ENCODE measurements around the gene DERL3. TPM values are rescaled to one million over a fixed set of nuclear protein-coding genes. Genes with fewer than 3 reads are reported as not detected.

Gene DERL3
- total RNA-seq, 2 donors from 2014 or later, result 2.6 to 5.2 TPM

DNA sequence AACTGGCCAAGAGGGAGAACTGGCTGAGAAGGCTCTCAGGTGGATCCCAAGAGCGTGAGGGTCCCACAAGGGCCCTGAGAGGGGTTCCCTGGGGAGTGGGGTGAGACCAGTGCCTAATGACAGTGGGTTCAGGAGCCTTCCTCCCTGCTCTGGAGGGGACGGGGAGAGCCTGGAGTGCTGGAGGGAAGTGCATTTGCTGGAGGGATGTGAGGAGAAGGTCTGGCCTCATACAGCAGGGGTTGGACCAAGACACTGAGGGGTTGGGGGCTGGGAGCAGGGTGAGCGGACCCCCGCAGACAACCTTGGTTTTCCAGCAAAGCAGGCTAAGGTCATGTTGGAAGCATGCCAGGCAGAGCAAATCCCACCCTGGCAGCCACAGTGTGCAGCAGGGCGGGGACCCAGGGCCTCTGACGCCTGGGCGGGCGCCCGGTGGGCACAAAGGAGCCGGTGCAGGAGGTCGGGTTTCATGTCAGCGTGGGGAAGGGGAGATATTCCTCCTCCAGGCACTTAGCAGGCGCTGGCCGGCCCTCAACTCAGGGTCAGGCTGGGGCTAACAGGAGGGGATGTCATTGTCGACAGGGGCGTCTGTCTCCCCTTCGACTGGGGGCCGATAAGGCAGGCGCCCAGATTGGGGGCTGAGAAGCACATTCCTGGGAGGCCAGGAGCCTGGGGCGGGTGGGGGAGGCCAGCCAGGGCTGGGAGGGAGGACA lies 3.1 kb upstream of the DERL3 start:
- ATAC-seq (replicated peaks in 1 of 2) (no peak), DNase-seq (no peak)
- no peaks in the 10 kb centered on the region for H3K9me3 Mint-ChIP-seq
- peaks cover 24% of the 10 kb centered on the region for H3K4me1 Mint-ChIP-seq (ENCODE audit: low read depth)
- H3K27ac Mint-ChIP-seq, result no peak overlapping the region
- peaks cover 0 to 3% of the 10 kb centered on the region in 2 donors for H3K36me3 Mint-ChIP-seq (ENCODE audit: insufficient read depth in 2 of 2)
- H3K27me3 Mint-ChIP-seq (ENCODE audit: low read depth), result peaks cover 20% of the 10 kb centered on the region
- no peak overlapping the region for H3K4me3 Mint-ChIP-seq

DNA sequence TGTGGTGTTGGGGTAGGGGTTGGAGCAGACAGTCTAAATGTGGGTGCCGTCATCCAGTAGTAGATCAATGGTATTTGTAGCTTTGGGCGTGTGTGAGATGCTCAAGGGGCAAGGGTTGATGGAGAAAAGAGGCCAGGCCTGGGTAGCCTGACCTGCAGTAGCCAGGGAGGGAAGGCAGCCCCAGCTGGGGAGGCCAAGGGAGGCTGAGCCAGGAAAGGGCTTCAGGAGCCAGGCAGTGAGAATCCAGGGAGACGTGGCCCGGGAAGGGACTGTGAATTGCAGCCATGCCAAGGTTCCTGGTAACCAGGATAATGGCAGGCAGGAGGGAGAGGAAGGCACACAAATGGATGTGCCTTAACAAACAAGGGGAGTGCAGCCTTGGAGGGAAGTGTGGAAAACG lies 2.5 kb upstream of the DERL3 start:
- Mint-ChIP-seq H3K27ac (no peak overlapping the region), H3K4me3 (no peak overlapping the region), H3K4me1 (ENCODE audit: low read depth) (peaks cover 24% of the 10 kb centered on the region), H3K9me3 (no peaks in the 10 kb centered on the region), H3K27me3 (ENCODE audit: low read depth) (peaks cover 20% of the 10 kb centered on the region), H3K36me3 (ENCODE audit: insufficient read depth in 2 of 2) (peaks cover 0 to 3% of the 10 kb centered on the region in 2 donors)
- DNase-seq, result no peak
- ATAC-seq (replicated peaks in 1 of 2), result no peak

DNA sequence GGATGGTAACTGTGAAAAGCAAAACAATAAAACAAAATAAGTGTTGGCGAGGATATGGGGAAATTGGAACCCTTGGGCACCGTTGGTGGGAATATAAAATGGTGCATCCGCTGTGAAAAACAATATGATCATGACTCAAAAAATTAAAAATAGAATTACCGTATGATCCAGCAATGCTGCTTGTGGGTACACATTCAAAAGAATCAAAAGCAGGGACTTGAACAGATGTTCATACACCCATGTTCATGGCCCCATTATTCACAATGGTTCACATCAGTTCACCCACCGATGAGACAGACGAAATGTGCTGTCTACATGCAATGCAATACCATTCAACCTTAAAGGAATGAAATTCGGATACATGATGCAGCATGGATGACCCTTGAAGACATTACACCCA lies 1.2 kb upstream of the DERL3 start:
- no peaks in the 10 kb centered on the region for H3K9me3 Mint-ChIP-seq
- H3K27ac Mint-ChIP-seq, result no peak overlapping the region
- DNase-seq (no peak), ATAC-seq (replicated peaks in 1 of 2) (no peak)
- peaks cover 0 to 3% of the 10 kb centered on the region in 2 donors for H3K36me3 Mint-ChIP-seq (ENCODE audit: insufficient read depth in 2 of 2)
- H3K4me3 Mint-ChIP-seq, result peak overlapping the region; percentile 20 to 47
- H3K27me3 Mint-ChIP-seq (ENCODE audit: low read depth), result peaks cover 20% of the 10 kb centered on the region
- H3K4me1 Mint-ChIP-seq (ENCODE audit: low read depth), result peaks cover 24% of the 10 kb centered on the region

DNA sequence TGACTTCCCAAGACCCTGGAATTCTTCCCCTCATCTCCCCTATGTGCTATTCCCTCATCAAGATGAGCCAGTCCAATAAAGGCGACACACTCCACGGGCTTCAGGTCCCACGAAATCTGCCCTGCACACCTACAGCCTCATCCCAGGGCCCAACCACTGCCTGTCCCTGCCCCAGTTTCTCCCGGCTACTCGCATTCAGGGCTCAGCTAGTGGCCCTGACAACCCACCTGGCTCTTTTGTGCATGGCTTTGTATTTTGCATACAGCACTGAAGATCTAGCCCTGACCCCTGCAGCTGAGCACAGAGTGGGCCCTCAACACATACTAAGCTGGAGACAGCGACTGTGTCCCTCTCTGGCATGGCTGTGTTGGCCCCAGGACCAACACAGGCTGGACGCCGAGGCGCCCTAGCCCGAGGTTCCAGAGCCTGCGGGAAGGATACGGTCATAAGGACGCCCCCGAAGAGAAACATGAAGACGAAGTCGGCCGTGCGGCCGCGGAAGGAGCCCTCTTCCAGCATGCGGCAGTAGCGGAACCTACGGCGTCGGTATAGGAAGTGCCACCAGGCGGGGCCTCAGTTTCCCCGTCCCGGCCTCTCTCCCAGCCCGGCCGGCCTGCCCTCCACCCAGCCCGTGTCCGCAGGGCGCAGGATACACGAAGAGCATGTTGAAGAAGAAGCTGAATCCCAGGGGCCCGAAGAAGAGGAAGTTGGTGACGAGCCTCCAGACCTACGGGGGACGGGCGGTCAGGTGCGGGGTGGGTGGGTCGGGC lies 710 bp downstream of the DERL3 start:
- H3K27ac Mint-ChIP-seq, result peak overlapping the region; percentile 94
- H3K36me3 Mint-ChIP-seq (ENCODE audit: insufficient read depth in 2 of 2), result peaks cover 0 to 3% of the 10 kb centered on the region in 2 donors
- peak overlapping the region; percentile 98 for H3K4me3 Mint-ChIP-seq
- peak in 1 of 2 donors; percentile 19 for DNase-seq
- peaks cover 24% of the 10 kb centered on the region for H3K4me1 Mint-ChIP-seq (ENCODE audit: low read depth)
- peaks cover 20% of the 10 kb centered on the region for H3K27me3 Mint-ChIP-seq (ENCODE audit: low read depth)
- ATAC-seq (replicated peaks in 1 of 2), result no peak
- H3K9me3 Mint-ChIP-seq, result no peaks in the 10 kb centered on the region

DNA sequence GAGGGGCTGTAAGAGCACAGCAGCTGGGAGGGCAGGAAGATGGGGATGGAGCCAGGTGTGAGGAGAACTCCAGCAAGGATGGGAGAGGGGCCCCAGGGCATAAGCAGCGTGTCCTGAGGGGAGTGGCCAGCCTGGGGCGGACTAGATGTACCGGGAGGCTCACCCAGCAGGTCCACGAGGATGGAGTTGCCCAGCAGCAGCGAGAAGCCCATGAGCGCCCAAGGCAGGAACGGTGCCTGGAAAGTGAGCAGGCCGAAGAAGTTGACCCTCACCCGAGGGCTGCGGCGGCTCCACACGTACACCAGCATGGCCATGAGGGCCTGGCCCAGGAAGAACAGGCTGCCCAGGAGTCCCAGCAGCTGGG lies 1.3 kb downstream of the DERL3 start:
- ATAC-seq (replicated peaks in 1 of 2), result no peak
- Mint-ChIP-seq H3K4me3 (peak overlapping the region; percentile 17 to 98), H3K27me3 (ENCODE audit: low read depth) (peaks cover 20% of the 10 kb centered on the region)

DNA sequence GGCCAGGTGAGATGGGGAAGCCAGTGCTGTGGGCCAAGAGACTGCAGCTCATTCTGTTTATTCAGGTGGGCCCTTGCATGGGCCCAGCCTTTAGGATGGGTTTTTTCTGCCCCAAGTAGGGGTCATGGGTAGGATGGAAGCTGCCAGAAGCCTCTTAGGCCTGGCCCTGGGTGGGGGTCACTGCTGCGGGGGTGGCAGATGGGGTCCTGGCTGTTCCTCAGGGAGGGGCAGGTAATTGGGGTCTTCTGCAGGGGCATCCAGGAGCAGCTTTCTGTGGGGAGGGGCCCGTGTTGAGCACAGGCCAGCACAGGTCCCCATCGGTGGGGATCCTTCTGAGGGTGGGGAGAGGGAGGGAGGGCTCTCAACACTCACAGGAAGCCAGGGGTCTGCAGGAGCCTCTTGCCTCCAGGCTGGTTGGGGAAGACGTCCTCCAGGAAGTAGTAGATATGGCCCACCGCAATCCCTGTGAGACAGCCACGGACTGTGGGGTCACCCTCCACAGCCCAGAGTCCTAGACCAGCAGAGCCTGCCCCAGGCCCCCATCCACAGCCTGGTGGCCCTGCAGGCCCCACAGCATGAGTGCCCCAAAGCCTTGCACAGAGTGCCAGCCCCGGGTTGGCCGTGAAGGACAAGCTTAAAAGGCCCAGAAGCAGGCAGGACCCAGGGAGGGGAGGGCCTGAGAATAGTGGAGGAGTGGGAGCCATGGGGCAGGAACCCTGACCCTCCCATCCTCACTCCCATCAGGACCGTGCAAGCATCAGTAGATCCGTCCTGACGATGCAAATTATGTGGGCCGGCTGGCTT lies 1.9 kb downstream of the DERL3 start:
- no peak for ATAC-seq (replicated peaks in 1 of 2)
- DNase-seq, result no peak
- Mint-ChIP-seq H3K4me1 (ENCODE audit: low read depth) (peaks cover 24% of the 10 kb centered on the region), H3K4me3 (peak overlapping the region; percentile 17 to 98), H3K27ac (no peak overlapping the region), H3K27me3 (ENCODE audit: low read depth) (peaks cover 20% of the 10 kb centered on the region), H3K9me3 (no peaks in the 10 kb centered on the region), H3K36me3 (ENCODE audit: insufficient read depth in 2 of 2) (peaks cover 0 to 3% of the 10 kb centered on the region in 2 donors)

More for the DNA sequence above, 1.3 kb downstream of the DERL3 start:
- Mint-ChIP-seq H3K27ac (no peak overlapping the region), H3K9me3 (no peaks in the 10 kb centered on the region), H3K36me3 (ENCODE audit: insufficient read depth in 2 of 2) (peaks cover 0 to 3% of the 10 kb centered on the region in 2 donors), H3K4me1 (ENCODE audit: low read depth) (peaks cover 24% of the 10 kb centered on the region)
- no peak for DNase-seq

DNA sequence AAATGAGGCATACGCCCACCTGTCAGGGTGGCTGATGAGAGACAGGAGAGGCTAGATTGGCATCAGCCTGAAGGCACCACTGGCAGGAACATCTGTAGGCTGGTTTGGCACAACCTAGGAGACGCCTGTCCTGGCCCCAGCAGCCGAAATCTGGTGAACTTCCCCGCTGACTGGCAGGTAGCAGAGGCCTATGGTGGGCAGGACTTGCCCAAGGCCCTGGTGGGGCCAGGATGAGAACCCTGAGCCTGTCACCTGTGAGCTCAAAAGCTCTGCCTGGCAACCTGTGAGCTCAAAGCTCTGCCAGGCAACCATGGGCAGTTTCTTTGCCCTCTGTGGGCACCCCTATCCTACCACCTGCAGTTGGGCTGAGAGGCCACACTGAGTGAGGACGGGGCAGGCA lies 2.5 kb downstream of the DERL3 start:
- Mint-ChIP-seq H3K27ac (no peak overlapping the region), H3K4me1 (ENCODE audit: low read depth) (peaks cover 24% of the 10 kb centered on the region), H3K4me3 (no peak overlapping the region), H3K9me3 (no peaks in the 10 kb centered on the region), H3K36me3 (ENCODE audit: insufficient read depth in 2 of 2) (peaks cover 0 to 3% of the 10 kb centered on the region in 2 donors), H3K27me3 (ENCODE audit: low read depth) (peaks cover 18% of the 10 kb centered on the region)
- no peak for DNase-seq
- ATAC-seq (replicated peaks in 1 of 2), result no peak

DNA sequence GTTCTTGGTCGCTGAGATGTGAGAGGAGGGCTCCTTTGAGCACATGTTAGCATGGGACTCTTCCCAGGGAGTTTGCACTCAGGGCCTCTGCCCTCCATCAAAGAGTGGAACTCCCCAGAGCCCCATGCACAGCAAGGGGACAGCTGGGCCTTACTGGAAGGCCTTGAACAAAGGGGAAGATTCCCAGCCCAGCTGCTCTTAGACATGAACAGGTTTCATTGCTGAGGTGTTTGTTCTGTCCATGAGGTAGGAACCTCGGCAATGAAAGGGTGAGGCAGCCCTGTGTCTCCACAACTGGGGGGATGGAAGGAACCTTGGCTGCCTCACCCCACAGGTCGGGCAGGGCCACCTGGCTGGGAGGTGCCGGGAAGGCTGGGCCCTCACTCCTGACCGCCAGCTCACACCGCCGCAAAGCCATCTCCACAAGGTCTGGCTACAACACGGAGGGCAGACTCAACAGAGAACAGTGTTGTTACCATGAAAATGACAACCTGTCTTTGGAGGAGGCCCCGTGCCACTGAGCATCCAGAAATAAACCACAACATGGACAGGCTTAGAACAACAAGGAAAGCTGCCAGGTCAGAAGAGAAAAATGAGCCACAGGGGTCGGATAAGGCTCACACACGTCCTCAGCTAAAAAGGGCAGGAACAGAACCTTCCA lies 3.2 kb downstream of the DERL3 start:
- peaks cover 24% of the 10 kb centered on the region for H3K4me1 Mint-ChIP-seq (ENCODE audit: low read depth)
- ATAC-seq (replicated peaks in 1 of 2) (no peak), DNase-seq (no peak)
- H3K27ac Mint-ChIP-seq, result no peak overlapping the region
- peaks cover 2 to 3% of the 10 kb centered on the region in 2 donors for H3K36me3 Mint-ChIP-seq (ENCODE audit: insufficient read depth in 2 of 2)
- no peak overlapping the region for H3K4me3 Mint-ChIP-seq
- H3K9me3 Mint-ChIP-seq, result no peaks in the 10 kb centered on the region
- H3K27me3 Mint-ChIP-seq (ENCODE audit: low read depth), result peaks cover 12% of the 10 kb centered on the region

DNA sequence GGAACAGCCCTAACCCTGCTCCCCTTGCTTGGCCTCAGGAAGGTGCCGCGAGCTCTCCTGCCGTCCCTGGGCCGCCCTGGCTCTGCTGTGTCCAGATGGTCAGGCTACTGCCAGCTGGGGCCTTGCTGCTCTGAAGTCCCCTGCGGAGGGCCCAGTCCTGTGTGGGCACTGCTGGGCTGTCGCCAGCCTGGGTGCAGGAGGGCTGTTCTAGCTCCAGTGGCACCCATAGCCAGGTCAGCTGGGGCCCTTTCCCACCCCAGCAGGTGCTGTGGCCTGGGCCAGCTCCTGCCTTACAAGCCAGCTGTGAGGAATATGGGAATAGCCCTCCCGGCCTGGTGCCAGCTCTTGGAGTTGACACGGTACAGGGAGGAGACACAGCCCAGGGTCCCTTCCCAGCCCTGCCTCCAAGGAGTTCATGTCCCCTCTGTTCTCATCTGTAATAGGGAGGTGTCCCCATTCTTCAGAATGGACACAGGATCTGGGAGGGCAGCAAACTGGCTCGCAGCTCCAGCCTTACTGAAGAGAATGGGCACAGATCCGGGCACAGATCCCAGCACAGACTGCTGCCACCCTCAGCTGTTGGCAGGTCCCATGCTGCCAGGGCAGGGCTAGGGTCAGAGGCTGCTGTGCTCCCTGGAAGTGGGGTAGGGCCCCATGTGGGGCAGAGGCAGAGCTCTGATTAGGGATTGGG lies 3.9 kb downstream of the DERL3 start:
- Mint-ChIP-seq H3K4me1 (ENCODE audit: low read depth) (peaks cover 23% of the 10 kb centered on the region), H3K36me3 (ENCODE audit: insufficient read depth in 2 of 2) (peaks cover 3 to 5% of the 10 kb centered on the region in 2 donors), H3K27me3 (ENCODE audit: low read depth) (peaks cover 5% of the 10 kb centered on the region), H3K27ac (no peak overlapping the region), H3K9me3 (no peaks in the 10 kb centered on the region), H3K4me3 (no peak overlapping the region)
- ATAC-seq (replicated peaks in 1 of 2) (no peak), DNase-seq (no peak)

DNA sequence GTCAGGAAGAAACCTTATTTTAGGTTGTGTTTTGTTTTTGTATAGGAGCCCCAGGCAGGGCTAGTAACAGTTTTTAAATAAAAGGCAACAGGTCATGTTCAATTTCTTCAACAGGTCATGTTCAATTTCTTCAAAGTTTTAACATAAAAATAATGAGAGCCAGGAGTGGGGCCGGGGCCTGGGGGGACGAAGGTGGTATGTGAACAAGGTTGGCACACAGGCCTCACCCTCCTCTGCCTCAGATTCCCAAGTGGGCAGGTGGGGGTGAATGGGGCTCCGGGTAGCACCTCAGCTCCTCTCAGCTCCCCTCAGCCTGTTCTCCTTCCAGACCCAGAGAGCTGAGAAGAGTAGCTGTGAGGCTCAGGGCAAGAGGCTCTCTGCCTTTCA lies 4.4 kb downstream of the DERL3 start:
- H3K27ac Mint-ChIP-seq, result no peak overlapping the region
- peaks cover 3 to 5% of the 10 kb centered on the region in 2 donors for H3K36me3 Mint-ChIP-seq (ENCODE audit: insufficient read depth in 2 of 2)
- ATAC-seq (replicated peaks in 1 of 2) (no peak), DNase-seq (no peak)
- H3K27me3 Mint-ChIP-seq (ENCODE audit: low read depth), result no peaks in the 10 kb centered on the region
- H3K4me3 Mint-ChIP-seq, result no peak overlapping the region
- H3K9me3 Mint-ChIP-seq, result no peaks in the 10 kb centered on the region
- H3K4me1 Mint-ChIP-seq (ENCODE audit: low read depth), result peaks cover 17% of the 10 kb centered on the region

DNA sequence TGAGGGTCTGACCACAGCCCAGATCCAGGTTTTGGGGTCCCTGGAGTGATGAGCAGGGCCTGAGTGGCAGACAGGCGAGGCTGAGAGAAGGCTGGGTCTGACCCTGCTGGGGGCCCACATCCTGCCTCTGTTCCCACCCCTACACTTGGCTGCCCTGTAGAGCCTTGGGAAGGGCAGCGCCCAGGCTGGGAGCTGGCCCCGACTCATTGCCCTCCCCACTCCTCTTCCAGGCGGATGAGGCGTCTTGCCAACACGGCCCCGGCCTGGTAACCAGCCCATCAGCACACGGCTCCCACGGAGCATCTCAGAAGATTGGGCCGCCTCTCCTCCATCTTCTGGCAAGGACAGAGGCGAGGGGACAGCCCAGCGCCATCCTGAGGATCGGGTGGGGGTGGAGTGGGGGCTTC lies 4.9 kb downstream of the DERL3 start:
- Mint-ChIP-seq H3K4me1 (ENCODE audit: low read depth) (peaks cover 15% of the 10 kb centered on the region), H3K4me3 (no peak overlapping the region), H3K9me3 (no peaks in the 10 kb centered on the region), H3K27me3 (ENCODE audit: low read depth) (no peaks in the 10 kb centered on the region), H3K27ac (no peak overlapping the region), H3K36me3 (ENCODE audit: insufficient read depth in 2 of 2) (peaks cover under 1 to 6% of the 10 kb centered on the region in 2 donors)
- no peak for DNase-seq
- ATAC-seq (replicated peaks in 1 of 2), result no peak

DNA sequence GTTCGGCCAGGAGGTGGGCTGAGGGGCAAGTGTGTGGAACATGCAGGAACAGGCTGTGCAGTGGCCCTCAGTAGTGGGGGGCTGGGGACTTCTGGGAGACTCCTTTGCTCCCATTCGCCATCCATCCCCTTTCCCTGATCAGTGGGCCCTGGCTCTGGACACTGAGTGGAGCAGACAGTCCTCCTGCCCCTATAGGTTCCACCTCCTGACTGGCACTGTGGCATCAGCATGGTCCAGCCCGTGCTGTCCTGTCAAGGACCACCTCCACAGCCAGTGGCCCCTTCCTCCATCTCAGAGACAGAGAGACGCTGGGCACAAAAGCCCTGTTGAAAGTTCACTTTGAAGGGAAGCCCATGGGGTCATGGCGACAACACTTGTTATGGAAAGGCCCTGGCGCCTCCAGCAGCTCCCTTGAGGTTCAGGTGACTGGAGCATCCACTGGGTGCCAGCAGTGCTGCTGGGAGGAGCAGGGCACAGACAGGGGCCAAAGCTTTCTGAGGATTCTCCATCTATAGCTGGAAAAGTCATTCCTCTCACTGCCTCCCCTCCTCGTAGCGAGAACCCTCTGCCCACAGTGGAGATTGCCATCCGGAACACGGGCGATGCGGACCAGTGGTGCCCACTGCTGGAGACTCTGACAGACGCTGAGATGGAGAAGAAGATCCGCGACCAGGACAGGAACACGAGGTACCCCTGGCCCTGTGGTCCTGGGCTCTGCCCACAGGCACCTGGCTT lies 5.6 kb downstream of the DERL3 start:
- Mint-ChIP-seq H3K27ac (no peak overlapping the region), H3K4me3 (no peak overlapping the region), H3K36me3 (ENCODE audit: insufficient read depth in 2 of 2) (peaks cover 0 to 6% of the 10 kb centered on the region in 2 donors), H3K4me1 (ENCODE audit: low read depth) (peaks cover 11% of the 10 kb centered on the region), H3K27me3 (ENCODE audit: low read depth) (no peaks in the 10 kb centered on the region), H3K9me3 (no peaks in the 10 kb centered on the region)
- ATAC-seq (replicated peaks in 1 of 2) (no peak), DNase-seq (no peak)

All from activated T-cell treated with anti-CD3 and anti-CD28 coated beads, Interleukin-2, amount 50 U/mL, for 72 hours (primary cell).